GM19467 (cell line): ENCODE results near the gene PTGDS.

Experiments
- ATAC-seq: cut with Tn5 transposase; IDR thresholded peaks from one replicate; pipeline ENCODE4 v1.9.1; 2021; ENCODE audit warnings: mild to moderate bottlenecking, moderate library complexity; ENCODE audit not compliant: unreplicated experiment

Gene PTGDS

DNA sequence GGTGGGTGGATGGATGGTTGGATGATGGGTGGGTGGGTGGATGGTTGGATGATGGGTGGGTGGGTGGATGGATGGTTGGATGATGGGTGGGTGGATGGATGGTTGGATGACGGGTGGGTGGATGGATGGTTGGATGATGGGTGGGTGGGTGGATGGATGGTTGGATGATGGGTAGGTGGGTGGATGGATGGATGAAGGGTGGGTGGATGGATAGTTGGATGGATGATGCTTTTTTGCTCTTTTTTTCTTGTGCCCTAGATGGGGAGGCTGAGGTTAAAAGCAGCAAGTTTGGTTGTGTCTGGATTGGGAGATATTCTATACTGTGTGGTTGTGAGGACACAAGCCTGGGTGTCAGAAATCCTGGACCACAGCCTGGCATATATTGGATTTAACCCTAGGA is 19.8 kb upstream of the PTGDS start:
- no peak for ATAC-seq

- no peak for ATAC-seq
Measured at GRCh38 chr9:136957901-136958300, 19.4 kb upstream of the PTGDS start.

GRCh38 chr9:136958473-136958872 is 18.8 kb upstream of the PTGDS start:
- no peak for ATAC-seq

DNA sequence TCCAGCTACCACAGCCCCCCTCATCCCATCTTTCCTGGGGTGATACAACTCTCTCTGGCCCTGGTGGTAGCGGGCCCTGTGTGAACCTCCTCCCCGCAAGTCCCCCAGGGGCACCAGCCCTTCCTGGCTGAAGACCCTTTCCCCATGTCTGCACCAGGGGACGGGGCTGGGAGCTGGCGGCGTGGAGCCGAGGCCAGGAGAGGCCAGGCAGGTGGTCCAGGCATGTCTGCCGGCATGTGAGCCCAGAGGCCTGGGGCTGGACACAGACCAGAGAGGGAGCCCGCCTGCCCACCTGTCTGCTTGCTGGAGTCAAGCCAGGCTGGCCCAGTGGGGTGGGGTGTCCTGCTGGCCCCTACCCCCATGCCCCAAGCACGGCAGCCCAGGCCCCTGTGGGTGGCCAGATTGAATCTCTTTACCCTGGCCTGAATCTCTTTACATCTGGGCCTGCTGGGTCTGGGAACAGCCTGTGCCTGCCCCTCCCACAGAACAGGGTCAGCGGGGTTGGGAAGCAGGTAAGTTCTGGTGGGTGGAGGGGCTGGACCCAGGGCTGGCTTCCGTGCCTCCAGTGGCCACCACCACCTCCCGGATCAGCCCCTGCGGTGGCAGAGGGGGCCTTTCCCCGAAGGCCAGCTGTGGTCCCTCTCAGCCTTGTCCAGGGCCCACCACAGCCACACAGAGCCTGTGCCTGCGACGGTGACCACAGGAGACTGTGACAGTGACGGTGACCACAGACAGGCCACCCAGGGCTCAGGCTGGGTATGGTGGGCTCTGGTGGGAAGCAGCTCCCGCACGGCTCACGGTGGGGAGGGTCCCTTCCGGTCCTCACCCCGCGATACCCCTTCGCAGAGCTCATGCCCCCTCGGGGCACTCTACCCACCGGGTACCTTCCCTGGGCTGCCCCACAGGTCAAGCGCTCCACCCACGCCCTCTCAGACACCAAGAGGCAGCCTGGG is 18.1 kb upstream of the PTGDS start:
- no peak for ATAC-seq

- no peak for ATAC-seq
Measured at GRCh38 chr9:136960212-136960937, 16.9 kb upstream of the PTGDS start.

DNA sequence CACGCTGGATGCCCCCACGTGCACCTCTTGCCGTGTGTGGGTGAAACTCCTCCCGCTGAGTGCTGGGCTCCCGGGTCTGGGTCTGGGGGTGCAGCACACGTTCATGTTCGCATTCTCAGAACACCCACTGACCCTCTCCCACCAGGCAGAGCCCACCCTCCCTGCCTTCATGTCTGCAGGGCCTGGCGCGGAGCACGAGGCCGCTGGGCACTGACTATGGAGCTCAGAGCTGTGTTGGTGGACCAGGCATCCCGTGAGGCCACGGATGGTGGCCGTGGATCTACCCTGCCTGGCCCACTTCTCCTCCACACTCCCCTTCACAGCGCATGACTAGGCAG is 16.4 kb upstream of the PTGDS start:
- no peak for ATAC-seq

DNA sequence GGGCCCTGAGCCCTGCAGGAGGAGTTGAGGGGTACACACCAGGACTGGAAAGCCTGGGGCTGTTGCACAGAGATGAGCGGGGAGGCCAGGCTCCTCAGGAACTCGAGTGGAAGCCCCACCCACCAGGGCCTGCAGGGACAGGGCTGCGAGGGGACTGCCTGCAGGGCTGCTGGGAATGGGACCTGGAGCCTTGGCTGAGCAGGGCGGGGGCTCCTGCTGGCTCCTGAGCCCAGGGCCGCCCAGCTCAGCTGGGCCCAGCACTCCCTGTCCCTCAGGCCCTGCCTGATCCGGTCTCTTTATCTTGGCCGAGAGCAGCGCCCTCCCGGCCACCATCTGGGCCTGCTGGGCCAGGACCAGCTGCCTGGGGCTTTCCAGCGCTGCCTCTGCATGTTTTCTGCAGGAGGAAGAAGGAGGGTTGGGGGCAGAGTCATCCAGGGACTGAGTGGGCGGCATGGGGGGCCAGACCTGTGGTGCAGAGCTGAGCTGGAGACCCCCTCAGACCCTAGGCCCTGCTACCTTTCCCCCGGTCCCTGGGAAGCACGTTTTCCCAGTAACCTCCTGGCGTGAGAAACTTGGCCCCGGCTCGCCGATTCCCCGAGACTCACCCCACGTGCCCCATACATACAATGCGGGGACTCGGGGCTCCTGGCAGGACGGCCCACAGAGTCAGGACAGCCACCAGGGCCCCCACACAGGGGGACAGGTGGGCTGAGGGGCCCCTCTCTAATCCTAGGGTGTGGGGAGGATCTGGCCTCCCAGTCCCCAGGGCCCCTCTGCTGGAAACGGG is 15.8 kb upstream of the PTGDS start:
- no peak for ATAC-seq

- ATAC-seq = no peak
Measured at GRCh38 chr9:136962163-136962562, 15.1 kb upstream of the PTGDS start.

DNA sequence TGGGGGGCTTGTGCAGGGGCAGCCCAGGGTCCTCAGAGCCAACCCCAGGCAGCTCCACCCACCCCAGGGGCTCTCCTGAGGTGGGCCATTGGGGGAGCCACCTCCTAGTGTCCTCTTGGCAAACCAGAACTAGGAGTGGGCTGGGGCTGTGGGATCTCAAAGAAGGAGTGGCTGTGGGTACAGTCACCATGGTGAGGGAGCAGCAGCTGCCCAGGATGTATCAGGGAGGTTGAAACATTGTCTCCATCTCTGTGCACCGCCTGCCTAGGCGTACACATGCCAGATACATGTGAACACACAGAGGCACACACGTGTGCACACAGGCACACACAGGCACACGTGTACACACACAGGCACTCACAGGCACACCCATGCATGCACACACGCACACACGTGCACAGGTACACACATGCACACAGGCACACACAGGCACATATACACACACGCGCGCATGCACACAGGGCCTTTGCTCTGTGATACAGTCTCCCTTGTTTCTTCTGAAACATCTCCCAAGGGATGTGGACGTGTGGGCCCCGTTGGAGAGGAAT is 14.5 kb upstream of the PTGDS start:
- ATAC-seq = no peak

- no peak for ATAC-seq
Measured at GRCh38 chr9:136963341-136963740, 14.0 kb upstream of the PTGDS start.

DNA sequence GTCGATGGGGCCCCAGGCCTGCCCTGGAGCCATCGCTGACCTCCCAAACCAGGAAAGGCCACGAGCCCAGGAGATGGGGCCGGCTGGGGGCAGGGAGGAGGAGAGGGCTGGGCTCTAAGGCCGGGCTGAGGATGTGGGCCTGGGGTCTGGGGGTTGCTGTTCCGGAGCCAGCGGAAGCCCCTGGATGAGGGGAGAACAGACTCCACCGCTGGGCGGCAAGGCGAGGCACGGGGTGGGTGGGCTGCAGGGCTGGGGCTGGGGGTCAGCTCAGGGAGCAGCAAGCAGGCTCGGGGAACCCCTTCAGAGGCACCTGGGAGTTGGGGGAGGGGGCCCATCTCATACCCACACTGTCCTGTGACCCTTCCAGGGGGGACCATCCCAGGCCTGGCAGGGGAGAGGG is 13.6 kb upstream of the PTGDS start:
- ATAC-seq = no peak

- no peak for ATAC-seq
Measured at GRCh38 chr9:136964171-136964689, 13.1 kb upstream of the PTGDS start.

DNA sequence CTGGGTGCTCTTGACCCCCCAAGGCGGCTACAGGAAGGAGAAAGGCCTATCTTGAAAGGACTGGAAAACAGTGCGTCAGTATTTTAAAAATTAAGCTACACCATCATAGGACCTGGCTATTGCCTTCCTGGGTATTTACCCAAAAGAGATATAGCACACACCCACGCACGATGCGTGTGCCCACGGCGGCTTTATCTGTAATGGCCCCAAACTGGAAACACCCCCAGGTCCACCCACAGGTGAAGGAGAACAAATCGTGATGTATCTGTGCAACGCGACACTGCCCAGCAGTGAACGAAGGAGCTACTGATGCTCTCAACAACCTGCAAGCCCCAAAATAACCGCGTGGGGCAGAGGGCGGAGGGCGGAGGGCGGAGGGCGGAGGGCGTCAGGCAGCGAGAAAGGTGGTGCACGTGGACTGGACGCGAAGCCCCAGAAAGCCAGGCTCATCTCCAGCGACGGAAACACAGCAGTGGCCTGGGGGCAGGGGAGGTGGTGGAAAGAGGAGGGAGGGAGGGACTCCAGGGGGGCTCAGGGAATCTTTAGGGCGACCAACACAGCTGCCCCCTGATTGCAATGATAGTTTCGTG is 12.4 kb upstream of the PTGDS start:
- ATAC-seq = no peak

GRCh38 chr9:136965771-136966484 is 11.4 kb upstream of the PTGDS start:
- no peak for ATAC-seq

GRCh38 chr9:136968333-136969127 is 8.8 kb upstream of the PTGDS start:
- no peak for ATAC-seq

DNA sequence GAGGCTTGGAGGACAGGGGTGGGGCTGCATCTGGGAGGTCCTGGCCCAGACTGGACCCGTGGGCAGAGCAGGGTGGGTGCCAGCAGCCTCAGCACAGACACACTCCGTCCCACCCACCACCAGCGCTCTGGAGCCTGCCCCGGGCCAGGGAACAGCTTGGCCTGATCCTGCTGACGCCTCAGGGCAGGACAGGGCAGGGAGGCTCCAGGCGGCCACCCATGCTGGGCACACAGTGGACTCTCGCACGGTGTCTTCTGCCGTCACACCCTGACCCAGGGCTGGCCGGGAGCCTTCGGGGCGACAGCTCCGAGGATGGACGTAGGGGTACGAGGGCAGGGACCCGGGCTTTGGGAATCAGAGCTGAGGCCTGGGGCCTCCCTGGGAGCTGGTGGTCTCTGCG is 8.2 kb upstream of the PTGDS start:
- no peak for ATAC-seq

DNA sequence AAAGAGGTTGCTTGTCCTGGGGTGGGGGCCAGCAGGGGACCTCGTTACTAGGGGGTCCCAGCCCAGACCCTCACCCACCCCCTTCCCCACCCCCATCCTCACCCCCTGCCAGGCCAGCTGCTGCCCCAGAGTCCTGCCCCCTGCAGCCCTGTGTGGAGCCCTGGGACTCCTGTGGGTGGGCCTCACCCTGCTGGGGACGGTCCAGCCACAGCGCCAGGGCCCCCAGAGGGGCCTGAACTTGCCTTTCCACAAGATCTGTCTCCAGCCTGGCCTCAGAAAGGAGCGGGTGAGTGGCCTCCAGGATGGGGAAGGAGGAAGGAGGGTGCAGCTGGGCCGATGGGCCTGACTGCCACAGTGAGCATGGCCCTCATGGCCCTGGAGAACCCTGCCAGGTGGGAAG is 7.5 kb upstream of the PTGDS start:
- no peak for ATAC-seq

DNA sequence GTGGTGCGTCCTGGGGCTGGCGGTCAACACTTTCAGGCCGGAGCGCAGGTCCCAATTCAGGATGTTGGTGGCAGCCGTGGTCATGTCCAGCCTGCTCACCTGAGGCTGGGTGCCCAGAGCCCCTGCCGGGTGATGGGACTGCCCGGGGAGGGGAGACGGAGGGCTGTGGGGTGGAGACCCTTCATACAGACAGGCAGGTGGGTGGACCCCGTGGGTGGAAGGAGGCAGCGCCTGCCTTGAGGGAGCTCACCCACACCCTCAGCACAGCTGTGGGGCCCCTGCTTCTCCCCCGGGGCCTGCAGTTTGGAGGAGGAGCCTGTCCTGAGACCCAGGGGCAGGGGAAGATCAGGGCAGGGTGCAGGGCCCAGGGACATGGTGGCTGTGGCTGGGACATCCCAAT is 6.9 kb upstream of the PTGDS start:
- no peak for ATAC-seq

DNA sequence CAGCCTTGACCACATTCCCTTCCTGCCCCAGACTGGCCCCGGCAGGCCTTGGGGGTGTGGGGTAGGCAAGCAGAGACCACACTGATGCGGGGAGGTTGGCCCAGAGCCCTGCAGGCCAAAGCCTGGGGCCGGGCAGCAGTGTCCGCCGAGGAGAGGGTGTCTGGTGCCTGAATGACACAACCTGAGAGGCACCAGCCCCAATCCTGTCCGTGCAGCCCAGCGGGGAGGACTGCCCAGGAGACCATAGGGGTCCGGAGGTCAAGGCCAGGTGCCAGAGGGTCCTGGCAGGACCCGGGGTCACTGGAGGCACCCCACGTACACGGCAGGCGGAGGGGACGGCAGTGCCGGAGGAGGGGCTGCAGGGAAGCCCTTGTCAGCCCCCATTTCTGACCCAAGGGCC is 5.6 kb upstream of the PTGDS start:
- ATAC-seq = no peak
